ENCODE data around the gene MMGT1.

The MMGT1 gene

DNA sequence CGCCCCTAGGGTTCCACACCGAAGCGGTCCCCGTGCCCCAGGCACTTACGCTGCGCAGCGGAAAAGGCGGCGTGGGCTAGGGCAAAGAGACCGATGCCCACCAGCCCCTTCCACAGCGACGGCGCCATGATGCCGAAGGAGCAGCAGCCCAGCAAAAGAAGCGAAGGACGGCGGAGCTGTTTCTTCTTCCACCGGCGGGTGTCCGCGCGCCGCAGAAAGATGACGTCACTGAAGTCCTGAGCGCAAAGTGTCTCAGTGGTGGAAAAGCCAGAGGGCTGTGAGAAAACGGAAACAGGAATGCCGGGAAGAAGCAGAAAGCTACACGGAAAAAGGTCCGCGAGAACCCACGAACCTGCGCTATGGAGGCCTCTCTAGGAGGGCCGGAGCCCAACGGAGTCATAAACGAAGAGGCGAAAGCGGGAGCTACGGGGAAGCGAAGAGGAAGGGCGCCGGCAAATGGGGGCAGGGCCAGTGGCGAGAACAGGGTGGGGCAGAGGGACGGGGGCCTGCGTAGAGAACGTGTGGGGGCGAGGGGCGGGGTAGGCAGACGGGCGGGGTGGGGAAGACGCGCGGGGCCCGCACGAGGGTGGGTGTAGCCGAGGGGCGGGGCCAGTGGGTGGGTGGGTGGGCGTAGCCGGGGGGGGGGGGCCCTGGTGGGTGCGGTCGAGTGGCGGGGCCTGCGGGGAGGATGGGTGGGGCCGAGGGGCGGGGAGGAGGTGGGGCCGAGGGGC lies at the start of gene MMGT1:
Gene MMGT1 (minus strand): TSS at position 441 of the 731 bp plus-strand sequence. CDS start 313 bp downstream, at position 128.
- DNase-seq: peak; percentile 61

DNA sequence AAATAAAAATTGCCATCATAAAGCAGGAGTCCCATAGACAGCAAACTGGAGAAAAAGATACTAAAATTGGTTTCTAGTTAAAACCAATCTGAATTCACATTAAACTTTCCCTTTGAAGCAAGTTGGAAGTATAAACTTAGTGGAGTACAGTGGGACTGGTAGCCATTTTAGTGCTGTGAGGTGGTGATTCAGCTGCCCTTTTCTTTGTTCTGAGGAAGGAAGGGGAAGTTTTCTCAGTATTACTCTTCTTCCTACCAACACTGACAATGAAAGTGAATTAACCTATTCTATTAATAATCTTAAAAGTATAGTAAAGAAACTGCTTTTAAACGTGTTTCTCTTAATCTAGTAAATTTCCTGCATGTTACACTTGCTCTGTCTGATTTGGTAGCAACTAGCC lies 48.1 kb upstream of the MMGT1 start:
- no peak for DNase-seq

DNA sequence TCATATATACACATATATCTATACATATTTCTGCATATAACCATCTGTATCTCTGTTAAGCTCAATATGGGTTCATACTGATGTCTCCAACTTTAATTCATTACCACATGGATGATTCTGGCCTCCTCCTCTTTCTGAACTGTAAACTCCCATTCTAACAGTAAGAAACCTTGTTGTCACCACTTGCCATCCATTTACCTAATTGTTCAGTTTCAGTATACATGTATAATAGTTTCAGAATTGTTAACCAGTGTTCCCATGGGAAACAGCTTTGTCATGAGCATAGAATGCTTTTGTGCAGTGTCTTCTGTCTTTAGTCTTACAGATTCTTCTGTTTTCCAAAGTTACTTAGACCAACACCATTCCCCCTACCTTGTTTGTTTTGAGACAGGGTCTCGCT lies 47.4 kb upstream of the MMGT1 start:
- no peak for DNase-seq

DNA sequence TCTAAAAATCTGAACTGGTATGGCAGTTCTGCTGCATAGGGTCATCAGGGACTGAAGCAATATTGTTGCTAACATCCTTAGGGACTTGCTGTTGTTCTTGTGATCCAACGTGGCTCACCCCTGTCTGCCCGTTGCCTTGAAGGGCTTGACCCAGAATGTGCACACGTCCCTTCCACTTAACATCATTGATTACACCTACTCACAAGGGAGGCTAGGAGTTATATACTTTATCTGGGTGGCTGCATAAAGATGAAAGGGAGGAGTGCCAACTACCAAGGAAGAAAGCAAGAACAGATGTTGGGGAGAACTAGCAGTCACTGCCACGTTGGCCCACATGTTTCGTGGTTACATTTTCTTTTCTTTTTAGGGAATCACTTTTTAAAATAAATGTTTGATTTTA lies 45.4 kb upstream of the MMGT1 start:
- DNase-seq: no peak

DNA sequence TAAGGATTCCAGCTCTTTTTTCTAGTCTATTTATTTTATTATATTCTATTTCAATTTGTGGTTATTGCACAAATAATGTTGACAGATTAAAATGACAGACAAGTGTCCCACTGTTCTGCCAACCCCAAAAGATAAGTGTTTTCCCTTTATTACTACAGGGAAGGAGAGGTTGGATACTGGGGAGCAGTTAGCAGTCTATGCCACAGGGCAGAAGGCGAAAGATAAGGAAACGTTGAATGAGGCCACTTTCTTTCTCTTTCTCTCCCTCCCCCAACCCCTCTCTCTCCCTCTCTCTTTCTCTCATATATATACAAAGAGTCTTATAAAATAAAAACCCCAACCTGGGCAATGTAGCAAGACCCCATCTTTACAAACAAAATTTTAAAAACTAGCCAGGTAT lies 43.1 kb upstream of the MMGT1 start:
- DNase-seq: no peak

DNA sequence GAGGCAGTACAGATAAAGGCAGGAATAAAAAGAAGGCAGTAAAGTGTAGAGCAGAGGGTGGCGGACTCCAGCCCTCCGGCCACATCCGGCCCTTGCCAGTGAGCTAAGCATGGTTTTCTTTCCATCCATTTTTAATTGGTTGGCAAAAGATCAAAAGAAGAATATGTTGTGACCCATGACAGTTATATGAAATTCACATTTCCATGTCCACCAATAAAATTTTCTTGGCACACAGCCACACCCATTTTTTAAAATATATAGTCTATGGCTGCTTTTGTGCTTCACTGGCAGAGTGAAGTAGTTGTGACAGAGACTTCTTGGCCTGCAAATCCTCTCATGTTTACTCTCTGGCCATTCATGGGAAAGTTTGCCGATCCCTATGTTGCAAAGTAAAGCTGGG lies 41.2 kb upstream of the MMGT1 start:
- DNase-seq: no peak

DNA sequence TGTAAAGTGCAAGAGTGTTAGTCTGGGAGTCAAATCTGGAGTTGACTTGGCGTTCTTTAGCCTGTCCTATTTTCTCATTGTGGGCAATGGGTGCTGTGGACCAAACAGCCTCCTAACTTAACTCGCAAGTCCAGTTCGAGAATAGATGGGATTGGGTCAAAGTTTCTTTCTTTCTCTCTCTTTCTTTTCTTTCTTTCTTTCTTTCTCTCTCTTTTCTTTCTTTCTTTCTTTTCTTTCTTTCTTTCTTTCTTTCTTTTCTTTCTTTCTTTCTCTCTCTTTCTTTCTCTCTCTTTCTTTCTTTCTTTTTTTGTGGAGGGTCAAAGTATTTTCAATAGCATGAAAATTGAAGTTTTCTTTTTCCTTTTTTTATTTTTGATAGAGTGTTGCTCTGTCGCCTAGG lies 14.5 kb upstream of the MMGT1 start:
- DNase-seq: no peak

DNA sequence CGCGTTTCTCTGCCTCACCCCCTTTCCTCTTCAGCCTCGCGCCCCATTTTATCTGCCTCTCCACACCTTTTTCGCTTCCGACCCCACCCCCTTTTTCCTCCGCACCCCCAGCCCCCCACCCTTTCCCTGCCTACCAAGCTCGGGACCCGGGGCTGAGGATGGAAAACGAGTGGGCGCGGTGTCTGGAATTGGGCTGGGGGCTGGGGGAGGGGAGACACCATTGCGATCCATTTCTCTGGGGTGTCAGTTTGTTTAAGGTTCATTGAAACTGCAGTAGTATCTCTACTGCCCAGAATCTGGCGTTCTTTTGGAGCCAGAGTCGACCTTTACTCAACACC lies 12.2 kb upstream of the MMGT1 start:
- no peak for DNase-seq

DNA sequence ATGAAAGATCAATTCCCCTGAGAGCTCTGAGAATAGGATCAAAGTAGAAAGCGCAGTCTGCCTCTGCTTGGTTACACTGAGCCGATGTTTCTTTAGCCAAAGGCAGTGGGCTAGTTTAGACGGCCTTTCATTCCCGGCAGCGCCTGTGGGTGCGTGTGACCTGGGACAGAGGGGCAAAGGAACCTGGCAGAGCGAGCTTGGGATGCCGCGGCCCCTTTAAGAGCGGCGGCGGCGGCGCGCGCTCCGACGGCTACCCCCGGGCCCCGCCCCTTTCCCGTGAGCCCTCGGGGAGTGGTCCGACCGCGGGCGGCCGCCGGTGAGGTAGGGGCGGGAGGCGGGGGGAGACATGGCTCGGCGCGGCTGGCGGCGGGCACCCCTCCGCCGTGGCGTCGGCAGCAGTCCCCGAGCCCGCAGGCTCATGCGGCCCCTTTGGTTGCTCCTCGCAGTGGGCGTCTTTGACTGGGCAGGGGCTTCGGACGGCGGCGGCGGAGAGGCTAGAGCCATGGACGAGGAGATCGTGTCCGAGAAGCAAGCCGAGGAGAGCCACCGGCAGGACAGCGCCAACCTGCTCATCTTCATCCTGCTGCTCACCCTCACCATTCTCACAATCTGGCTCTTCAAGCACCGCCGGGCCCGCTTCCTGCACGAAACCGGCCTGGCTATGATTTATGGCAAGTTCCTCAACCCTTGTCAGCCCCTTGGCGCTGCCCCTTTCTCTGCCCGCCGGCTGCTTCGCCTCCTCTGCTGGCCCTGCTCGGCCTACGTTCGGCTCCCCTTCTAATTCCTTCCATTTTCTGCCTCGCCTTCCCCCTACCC lies 11.6 kb upstream of the MMGT1 start, which contains the start of gene SLC9A6:
Gene SLC9A6 (plus strand): TSS at position 279 of the 816 bp plus-strand sequence. CDS start 224 bp downstream, at position 503.
- peak; percentile 30 for DNase-seq

DNA sequence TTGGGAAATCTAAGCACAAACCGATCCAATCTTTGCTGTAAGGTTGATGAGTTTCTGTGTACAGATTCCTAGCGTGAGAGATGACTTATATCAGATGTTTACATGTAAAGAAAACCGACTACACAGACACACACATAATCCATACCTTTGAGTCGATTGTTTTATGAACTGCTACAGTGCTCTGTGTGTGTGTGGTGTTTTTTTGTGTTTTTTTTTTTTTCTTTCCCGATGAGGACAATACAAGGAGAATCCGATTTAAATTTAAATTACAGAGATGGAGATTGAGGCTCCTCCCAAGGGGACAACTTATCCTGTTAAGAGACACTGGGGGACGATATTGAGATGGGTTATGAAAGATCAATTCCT lies 11.0 kb upstream of the MMGT1 start:
- DNase-seq: no peak

DNA sequence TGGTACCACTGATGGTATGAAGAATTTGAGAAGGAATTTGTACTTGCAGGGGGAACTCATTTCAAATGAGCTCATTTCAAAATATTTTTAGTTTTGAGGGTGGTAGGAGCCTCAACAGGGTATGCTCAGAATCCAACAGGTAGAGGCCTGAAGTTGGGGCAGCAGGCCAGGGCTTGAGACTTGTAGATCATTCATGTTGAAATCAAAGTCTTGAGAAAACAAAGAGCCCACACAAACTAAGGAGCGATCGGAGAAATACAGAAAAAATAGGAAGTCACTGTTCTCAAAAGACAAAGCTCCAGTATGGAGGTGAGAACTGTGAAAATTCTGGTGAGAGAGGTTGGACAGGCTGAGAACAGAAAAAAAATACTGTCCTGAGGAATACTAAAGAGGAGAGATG lies 10.5 kb upstream of the MMGT1 start:
- DNase-seq: no peak

DNA sequence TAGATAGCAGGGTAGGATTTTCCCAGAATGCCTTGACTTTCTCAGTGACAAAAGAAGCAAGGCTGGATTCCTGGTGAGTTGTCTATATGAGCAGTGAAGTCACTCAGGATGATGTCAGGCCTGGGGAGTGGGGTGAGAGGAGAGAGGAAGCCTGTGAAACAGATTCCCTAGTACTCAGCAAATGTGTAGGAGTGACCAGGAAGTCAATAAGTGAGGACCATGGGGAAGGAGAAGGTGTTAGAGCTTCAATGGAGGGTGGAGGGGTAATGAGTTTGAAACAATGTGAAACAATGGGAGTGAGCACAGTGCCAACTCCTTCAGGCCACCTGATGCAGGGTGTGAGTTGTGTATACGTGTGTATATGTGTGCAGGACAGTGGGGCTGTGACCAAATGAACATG lies 9.1 kb upstream of the MMGT1 start:
- DNase-seq: no peak

DNA sequence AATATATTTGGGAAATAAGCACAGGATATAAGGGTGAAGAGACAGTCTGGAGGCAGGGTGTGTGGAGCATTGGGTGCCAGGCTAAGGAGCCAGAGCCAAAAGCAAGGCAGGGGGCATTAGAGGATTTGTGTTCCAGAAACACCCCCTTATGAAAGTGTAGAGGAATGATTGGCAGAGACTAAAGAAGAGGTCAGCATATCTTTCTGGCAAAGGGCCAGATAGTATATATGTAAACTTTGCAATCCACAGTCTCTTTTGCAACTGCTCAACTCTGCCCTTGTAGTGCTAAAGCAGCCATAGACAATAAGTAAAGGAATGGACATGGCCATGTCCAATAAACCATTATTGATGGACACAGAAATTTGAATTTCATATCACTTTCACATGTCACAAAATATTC lies 7.9 kb upstream of the MMGT1 start:
- no peak for DNase-seq

DNA sequence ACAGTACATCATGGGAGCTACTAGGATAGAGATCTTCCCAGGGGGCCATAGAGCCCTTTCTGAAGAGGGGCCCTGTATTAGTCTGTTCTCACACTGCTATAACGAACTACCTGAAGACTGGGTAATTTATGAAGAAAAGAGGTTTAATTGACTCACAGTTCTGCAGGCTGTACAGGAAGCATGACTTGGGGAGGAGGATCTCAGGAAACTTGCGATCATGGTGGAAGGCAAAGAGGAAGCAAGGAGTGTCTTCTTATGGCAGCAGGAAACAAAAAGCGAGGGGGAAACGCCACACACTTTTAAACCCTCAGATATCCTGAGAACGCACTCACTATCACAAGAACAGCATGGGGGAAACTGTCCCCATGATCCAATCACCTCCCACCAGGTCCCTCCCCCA lies 7.2 kb upstream of the MMGT1 start:
- DNase-seq: no peak

DNA sequence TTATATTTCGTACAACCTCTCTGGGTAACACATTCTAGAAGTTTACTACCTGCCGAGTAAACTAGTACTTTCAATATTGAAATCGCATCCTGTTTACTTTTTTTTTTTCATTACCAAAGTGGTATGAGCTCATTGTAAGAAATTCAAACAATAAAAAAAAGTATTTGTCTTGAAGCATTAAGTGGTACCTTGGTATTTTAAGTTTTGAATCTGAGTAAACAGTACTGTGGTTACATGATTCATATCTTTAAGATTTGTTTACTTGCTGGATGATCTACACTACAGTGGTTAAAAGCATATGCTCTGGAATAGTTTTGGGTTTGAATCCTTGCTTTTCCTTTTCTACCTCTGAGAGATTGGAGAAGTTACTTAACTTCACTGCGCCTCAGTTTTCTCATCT lies 3.8 kb upstream of the MMGT1 start:
- DNase-seq: no peak

DNA sequence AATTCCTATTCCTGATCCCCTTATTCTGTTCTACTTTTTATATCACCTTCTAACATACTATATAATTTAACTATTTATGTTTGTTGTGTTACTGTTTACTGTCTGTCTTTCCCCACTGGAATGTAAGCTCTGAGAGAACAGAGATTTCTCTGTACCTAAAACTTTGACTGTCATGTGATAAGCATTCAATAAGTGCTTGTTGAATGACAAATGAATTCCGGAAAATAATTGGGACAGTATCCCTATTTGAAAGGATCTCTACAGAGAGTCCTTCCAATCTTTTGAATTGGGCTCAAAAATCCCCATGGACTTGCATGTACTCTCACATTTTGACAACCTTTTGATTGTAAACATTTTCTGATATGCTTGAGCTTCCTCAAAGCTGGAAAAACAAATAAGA lies 1.6 kb upstream of the MMGT1 start:
- DNase-seq: no peak

DNA sequence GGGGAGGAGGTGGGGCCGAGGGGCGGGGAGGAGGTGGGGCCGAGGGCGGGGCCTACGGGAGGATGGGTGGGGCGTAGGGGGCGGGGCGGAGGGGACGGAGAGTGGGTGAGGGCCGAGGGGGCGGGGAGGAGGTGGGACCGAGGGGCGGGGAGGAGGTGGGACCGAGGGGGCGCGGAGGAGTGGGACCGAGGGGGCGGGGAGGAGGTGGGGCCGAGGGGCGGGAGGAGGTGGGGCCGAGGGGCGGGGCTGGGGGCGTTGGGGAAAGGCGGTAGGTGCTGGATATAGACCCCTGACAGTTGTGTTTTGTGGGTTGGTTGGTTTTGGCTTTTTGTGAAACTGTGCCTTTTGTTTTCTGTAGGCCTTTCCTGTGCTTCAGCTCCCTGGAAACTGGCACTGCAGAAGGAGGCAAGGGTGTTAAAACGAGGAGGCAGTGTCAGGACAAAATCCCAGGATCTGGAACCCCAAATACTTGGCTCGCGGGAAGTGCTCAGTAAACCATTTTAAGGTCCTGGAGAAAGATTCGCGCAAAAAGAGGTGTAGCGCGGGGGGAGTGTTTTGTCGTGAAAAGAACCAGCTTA lies 580 bp upstream of the MMGT1 start:
- no peak for DNase-seq

DNA sequence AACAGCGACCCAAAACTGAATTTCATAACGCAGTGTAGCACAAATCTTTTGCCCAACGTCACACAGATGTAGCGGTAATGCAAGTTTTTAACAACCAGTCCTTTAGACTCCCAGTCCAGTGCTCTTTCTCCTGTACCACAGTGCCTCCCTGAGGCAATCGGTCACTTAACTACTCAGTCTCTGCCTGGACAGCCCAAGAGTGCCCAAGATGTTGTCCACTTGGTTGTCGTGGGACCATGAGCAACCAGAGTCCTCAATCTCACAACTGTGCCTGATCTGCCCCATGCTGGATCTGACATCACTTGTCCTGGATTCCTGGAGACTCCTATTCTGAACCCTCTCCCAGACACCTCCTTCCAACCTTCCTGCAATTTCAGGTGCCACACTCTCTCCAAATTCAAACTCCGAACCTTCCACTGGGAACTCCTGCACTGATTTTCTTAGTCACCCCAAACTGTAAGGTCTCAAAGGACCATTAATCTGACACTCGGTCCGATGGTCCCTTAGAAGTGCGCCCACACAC lies 702 bp downstream of the MMGT1 start:
- DNase-seq: no peak

DNA sequence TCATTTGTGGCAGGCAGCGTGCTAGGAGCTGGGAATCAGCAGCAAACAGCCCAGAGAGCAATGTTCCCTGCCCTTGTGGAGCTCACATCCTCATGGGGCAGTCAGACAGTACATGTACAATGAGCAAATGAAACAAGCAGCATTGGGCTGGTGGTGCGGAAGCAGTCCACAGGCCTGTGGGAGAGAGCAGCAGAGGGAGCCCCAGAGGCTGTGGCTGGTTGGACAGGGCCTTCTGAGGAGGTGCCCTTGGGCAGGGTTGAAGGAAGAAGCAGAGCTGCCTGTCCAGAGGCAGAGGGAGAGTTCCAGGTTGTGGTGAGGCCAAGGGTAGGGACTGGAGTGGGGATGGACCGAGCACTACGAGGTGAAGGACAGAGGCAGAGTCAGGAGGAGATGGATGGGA lies 22.5 kb downstream of the MMGT1 start:
- no peak for DNase-seq

DNA sequence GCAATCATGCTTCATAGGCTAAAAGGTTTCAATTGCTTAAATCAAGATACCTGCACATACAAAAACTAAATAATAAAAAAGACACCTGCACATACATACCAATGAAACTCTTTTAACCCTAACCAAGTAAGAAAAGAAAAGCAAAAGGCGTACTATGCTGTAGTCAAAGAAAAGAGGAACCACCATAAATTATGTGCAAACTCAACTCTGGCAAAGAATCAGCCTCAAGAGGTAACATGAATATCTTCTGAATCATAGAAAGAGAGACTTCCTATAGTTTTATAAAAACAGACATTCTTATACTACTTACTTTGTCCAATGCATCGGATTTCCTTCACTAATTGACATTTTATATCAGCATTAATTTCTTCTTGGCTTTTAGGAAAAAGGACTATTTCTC lies 29.3 kb downstream of the MMGT1 start:
- DNase-seq: peak; percentile 0

DNA sequence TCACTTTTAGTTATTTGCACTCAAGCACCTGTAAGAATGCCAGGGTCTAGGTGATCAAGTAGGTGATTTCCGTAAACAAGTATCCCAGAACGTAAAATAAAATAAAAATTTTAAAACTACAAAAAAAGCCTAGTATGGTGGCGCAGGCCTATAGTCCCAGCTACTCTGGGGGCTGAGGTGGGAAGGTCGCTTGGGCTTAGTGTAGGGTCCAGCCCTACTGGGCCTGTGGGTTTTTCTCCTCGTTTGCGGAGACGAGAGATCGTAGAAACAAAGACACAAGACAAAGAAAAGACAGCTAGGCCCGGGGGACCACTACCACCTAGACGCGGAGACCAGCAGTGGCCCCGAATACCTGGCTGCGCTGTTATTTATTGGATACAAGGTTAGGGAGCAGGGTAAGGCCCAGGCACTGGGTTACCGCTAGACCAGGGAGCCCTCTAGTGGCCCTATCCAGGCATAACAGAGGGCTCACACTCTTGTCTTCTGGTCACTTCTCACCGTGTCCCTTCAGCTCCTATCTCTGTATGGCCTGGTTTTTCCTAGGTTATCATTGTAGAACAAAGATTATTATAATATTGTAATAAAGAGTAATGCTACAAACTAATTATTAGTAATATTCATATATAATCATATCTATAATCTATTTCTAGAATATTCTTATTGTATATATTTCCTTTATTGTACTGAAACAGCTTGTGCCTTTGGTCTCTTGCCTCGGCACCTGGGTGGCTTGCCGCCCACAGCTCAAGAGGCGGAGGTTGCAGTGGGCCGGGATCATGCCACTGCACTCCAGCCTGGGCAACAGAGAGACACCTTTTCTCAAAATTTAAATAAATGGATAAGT lies 41.9 kb downstream of the MMGT1 start:
- DNase-seq: peak; percentile 0

DNA sequence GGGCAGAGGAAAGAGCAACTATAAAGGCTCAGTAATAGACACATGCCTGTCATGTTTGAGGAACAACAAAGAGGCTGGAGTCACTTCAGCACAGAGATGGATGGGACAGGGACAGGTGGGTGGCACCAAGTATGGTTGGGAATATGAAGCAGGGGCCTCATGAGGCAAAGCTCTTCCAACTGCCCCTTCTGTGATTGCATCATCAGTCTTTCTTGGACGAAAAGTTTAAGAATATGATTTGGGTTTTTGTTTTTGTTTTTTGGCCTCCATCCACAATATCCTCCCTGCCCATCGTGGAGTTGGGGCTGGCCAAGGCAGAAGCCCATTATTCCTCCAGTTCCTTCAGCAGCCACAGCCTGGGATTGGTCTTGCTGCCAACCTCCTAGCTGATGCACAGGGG lies 45.9 kb downstream of the MMGT1 start:
- no peak for DNase-seq

DNA sequence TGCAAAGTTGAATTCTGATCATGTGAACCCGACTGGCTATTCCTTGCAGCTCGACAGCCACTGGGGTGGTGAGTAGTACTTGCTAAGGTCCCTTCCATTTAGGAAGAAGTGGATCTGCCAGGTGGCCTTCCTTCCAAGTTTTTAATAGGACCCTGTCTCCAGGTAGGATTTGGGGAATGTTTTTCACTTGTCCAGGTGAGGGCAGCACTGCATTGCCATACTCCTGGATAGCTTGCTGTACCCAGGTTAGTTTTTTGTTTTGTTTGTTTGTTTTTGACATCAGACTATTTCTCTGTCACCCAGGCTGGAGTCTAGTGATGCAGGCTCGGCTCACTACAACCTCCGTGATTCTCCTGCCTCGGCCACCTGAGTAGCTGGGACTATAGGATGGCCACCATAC lies 50.4 kb downstream of the MMGT1 start:
- no peak for DNase-seq

Measured in KG1 (cell line).